Measurements from ENCODE around the gene RXFP3.

- TF ChIP-seq CTCF (IDR thresholded peaks at IDR 0.05) (no peak), POLR2A (IDR thresholded peaks at IDR 0.05) (no peak), EP300 (IDR thresholded peaks at IDR 0.05; ENCODE audit: low read depth) (no peak), POLR2AphosphoS5 (IDR thresholded peaks at IDR 0.05) (no peak)
These were observed 35.0 kb upstream of the RXFP3 start for GRCh38 chr5:33901156-33901555.
